Ureter (tissue), 1 donor: ENCODE measurements around the gene PRSS8. TPM values are rescaled to one million over a fixed set of nuclear protein-coding genes. Genes with fewer than 3 reads are reported as not detected.

Experiments used
- DNase-seq: peaks from one replicate; pipeline ENCODE4 v3.0.0-alpha.2; 2020; ENCODE audit warnings: low spot score
- total RNA-seq: library from RNA; stranded (reverse); gene quantifications from one replicate; pipeline ENCODE4 v1.2.4, GENCODE V29; 2023
- donor health status: DM: yes; HTN: yes; CAD: no.

Gene PRSS8
- total RNA-seq, 1 donor from 2014 or later, result 17.0 TPM

GRCh38 chr16:31082368-31083045 lies 53.0 kb downstream of the PRSS8 start:
- DNase-seq, result no peak

Other genes starting within 250 kb of the PRSS8 start
- gene BCL7C, start 241.7 kb downstream of the PRSS8 start, total RNA-seq, result 35.9 TPM
- gene CTF1, start 239.1 kb downstream of the PRSS8 start, total RNA-seq, result 8.2 TPM
- gene FBXL19, start 212.2 kb downstream of the PRSS8 start, total RNA-seq, result 25.7 TPM
- gene ORAI3, start 186.7 kb downstream of the PRSS8 start, total RNA-seq, result 25.9 TPM
- gene SETD1A, start 178.0 kb downstream of the PRSS8 start, total RNA-seq, result 19.6 TPM
- 14.8 TPM for gene HSD3B7, start 150.5 kb downstream of the PRSS8 start, total RNA-seq
- 1.6 TPM for gene STX1B, start 125.1 kb downstream of the PRSS8 start, total RNA-seq
- 55.0 TPM for gene STX4, start 102.2 kb downstream of the PRSS8 start, total RNA-seq
- 12.8 TPM for gene ZNF668, start 61.5 kb downstream of the PRSS8 start, total RNA-seq
- gene ZNF646, start 61.3 kb downstream of the PRSS8 start, total RNA-seq, result 18.3 TPM
- 1.2 TPM for gene PRSS53, start 46.8 kb downstream of the PRSS8 start, total RNA-seq
- 42.1 TPM for gene VKORC1, start 40.9 kb downstream of the PRSS8 start, total RNA-seq
- 29.8 TPM for gene BCKDK, start 27.3 kb downstream of the PRSS8 start, total RNA-seq
- 77.9 TPM for gene KAT8, start 18.1 kb downstream of the PRSS8 start, total RNA-seq
- gene PRSS36, start 14.3 kb upstream of the PRSS8 start, total RNA-seq, result 1.1 TPM
- 390 TPM for gene FUS, start 44.4 kb upstream of the PRSS8 start, total RNA-seq
- 39.6 TPM for gene PYCARD, start 67.0 kb upstream of the PRSS8 start, total RNA-seq
- gene TRIM72, start 78.4 kb upstream of the PRSS8 start, total RNA-seq, result not detected
- not detected for gene PYDC1, start 81.4 kb upstream of the PRSS8 start, total RNA-seq
- 4.4 TPM for gene ITGAM, start 124.2 kb upstream of the PRSS8 start, total RNA-seq
- 9.6 TPM for gene ITGAX, start 219.4 kb upstream of the PRSS8 start, total RNA-seq